DOHH2 (cell line): ENCODE results near the gene NF1.

Experiments
- H3F3A ChIP-seq: fragments of 200-600 bp; sonication (generic), shearing (Covaris generic); 2 replicates; pipeline ENCODE4 v1.6.0; 2016; ENCODE audit warnings: antibody characterized with exemption, mild to moderate bottlenecking; ENCODE audit not compliant: control insufficient read depth, insufficient read depth
- H3K27ac ChIP-seq: fragments of 200-600 bp; sonication (generic); 2 replicates; pipeline ENCODE4 v1.5.1; 2014; ENCODE audit warnings: low read depth, mild to moderate bottlenecking, low read length, moderate library complexity
- H3K27me3 ChIP-seq: fragments of 200-600 bp; sonication (generic); 2 replicates; pipeline ENCODE4 v1.6.1; 2014; ENCODE audit warnings: mild to moderate bottlenecking, low read length, mixed read lengths; ENCODE audit not compliant: control insufficient read depth
- H3K36me3 ChIP-seq: fragments of 200-600 bp; sonication (generic); 2 replicates; pipeline ENCODE4 v1.6.1; 2014; ENCODE audit warnings: mild to moderate bottlenecking, low read length, moderate library complexity, mixed read lengths; ENCODE audit not compliant: control insufficient read depth
- H3K4me1 ChIP-seq: fragments of 200-600 bp; sonication (generic); 2 replicates; pipeline ENCODE4 v1.6.1; 2014; ENCODE audit warnings: mild to moderate bottlenecking, low read length, mixed read lengths; ENCODE audit not compliant: control insufficient read depth
- H3K4me2 ChIP-seq: fragments of 200-600 bp; sonication (generic); 2 replicates; pipeline ENCODE4 v1.6.0; 2014; ENCODE audit warnings: mild to moderate bottlenecking, low read length, moderate library complexity
- H3K4me3 ChIP-seq: fragments of 200-600 bp; sonication (generic); 2 replicates; pipeline ENCODE4 v1.5.1; 2014; ENCODE audit warnings: mild to moderate bottlenecking, low read length, mixed read lengths
- H3K79me2 ChIP-seq: fragments of 200-600 bp; sonication (generic); 2 replicates; pipeline ENCODE4 v1.6.1; 2014; ENCODE audit warnings: mild to moderate bottlenecking, low read length, mixed read lengths; ENCODE audit not compliant: control insufficient read depth
- H3K9me2 ChIP-seq: fragments of 200-600 bp; sonication (generic); replicated peaks from 2 replicates; pipeline ENCODE4 v1.6.1; 2014; ENCODE audit warnings: mild to moderate bottlenecking, low read length, mixed read lengths; ENCODE audit not compliant: control insufficient read depth
- H3K9me3 ChIP-seq: fragments of 200-600 bp; sonication (generic); 2 replicates; pipeline ENCODE4 v1.6.1; 2014; ENCODE audit warnings: antibody characterized with exemption, low read length, mixed read lengths; ENCODE audit not compliant: control insufficient read depth, insufficient read depth
- H4K20me1 ChIP-seq: fragments of 200-600 bp; sonication (generic); 2 replicates; pipeline ENCODE4 v1.6.0; 2014; ENCODE audit warnings: low read depth, mild to moderate bottlenecking, antibody characterized with exemption, low read length, moderate library complexity; ENCODE audit not compliant: control insufficient read depth, insufficient read depth
- EZH2phosphoT487 ChIP-seq: fragments of 200-600 bp; sonication (generic); IDR thresholded peaks from 2 replicates; pipeline ENCODE4 v1.6.1; 2017; ENCODE audit warnings: borderline replicate concordance, mild to moderate bottlenecking, antibody characterized with exemption, low read length, moderate library complexity, mixed read lengths
- TF ChIP-seq, protein P1 (sequence below): fragments of 200-600 bp; sonication (generic); IDR thresholded peaks from one replicate; pipeline ENCODE4 v1.5.1; 2014; ENCODE audit warnings: antibody characterized with exemption, mild to moderate bottlenecking, low read depth, low read length; ENCODE audit not compliant: poor library complexity, severe bottlenecking

NF1 gene

DNA sequence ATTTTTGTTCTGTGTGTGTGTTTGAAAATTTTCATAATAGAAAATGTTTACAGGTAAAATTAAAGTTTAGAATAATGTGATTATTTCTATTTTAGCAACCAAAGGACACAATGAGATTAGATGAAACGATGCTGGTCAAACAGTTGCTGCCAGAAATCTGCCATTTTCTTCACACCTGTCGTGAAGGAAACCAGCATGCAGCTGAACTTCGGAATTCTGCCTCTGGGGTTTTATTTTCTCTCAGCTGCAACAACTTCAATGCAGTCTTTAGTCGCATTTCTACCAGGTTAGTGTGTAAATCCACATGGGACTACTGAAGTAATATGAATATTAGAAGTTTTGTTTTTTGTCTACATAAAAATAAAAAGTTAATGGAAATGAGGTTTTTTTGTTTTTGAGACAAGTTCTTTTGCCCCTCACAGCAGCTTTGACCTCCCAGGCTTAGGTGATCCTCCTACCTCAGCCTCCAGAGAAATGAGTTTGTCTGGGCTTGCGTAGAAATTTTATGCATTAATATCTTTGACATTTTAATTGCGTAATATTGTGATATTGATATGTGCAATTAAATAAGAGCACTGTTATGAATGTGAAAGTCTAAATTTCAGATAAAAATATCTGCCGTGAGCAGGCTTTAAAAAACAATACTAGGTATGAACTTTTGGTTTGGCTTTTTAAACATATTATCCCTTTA is 68.5 kb downstream of the NF1 start:
- Histone ChIP-seq H3K4me2 (no peak overlapping the region), H3F3A (peaks cover 3% of the 10 kb centered on the region), H3K27me3 (no peaks in the 10 kb centered on the region), H3K27ac (no peak overlapping the region), H3K36me3 (peaks cover 24% of the 10 kb centered on the region), H3K79me2 (no peaks in the 10 kb centered on the region), H3K9me3 (no peaks in the 10 kb centered on the region), H3K4me1 (no peaks in the 10 kb centered on the region), H3K4me3 (no peak overlapping the region), H3K9me2 (no peaks in the 10 kb centered on the region), H4K20me1 (no peaks in the 10 kb centered on the region)
- TF ChIP-seq EZH2phosphoT487, result no peak
- TF ChIP-seq, protein P1, sequence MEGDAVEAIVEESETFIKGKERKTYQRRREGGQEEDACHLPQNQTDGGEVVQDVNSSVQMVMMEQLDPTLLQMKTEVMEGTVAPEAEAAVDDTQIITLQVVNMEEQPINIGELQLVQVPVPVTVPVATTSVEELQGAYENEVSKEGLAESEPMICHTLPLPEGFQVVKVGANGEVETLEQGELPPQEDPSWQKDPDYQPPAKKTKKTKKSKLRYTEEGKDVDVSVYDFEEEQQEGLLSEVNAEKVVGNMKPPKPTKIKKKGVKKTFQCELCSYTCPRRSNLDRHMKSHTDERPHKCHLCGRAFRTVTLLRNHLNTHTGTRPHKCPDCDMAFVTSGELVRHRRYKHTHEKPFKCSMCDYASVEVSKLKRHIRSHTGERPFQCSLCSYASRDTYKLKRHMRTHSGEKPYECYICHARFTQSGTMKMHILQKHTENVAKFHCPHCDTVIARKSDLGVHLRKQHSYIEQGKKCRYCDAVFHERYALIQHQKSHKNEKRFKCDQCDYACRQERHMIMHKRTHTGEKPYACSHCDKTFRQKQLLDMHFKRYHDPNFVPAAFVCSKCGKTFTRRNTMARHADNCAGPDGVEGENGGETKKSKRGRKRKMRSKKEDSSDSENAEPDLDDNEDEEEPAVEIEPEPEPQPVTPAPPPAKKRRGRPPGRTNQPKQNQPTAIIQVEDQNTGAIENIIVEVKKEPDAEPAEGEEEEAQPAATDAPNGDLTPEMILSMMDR, result no peak

DNA sequence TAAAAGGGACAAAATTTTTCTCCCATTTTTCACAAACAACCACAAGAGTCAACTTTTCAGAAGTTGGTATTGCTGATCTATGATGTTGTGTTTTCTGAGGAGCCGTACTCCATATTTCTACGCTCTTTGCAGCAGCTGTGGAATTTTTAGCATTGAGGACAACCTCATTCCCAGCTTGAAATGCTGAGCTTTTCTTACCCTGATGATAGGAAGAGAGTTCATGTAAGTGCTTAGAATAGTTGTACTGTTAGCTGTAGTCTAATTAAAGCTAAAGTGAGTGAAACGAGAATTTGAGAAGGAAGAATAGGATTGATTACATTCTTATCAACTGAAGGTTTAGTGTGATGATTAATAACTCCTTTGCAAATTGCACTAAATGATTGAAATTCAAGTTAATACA is 72.3 kb downstream of the NF1 start:
- H3K27ac ChIP-seq, result no peak overlapping the region
- no peak overlapping the region for H3K4me2 ChIP-seq
- H3K9me2 ChIP-seq, result no peaks in the 10 kb centered on the region
- H3K9me3 ChIP-seq, result no peaks in the 10 kb centered on the region
- no peak overlapping the region for H3K4me3 ChIP-seq
- no peaks in the 10 kb centered on the region for H3F3A ChIP-seq
- TF ChIP-seq, protein P1, result no peak
- TF ChIP-seq EZH2phosphoT487, result no peak
- H3K79me2 ChIP-seq, result no peaks in the 10 kb centered on the region
- H4K20me1 ChIP-seq, result no peaks in the 10 kb centered on the region
- H3K27me3 ChIP-seq, result no peaks in the 10 kb centered on the region
- peaks cover 21% of the 10 kb centered on the region for H3K36me3 ChIP-seq
- H3K4me1 ChIP-seq, result no peaks in the 10 kb centered on the region

DNA sequence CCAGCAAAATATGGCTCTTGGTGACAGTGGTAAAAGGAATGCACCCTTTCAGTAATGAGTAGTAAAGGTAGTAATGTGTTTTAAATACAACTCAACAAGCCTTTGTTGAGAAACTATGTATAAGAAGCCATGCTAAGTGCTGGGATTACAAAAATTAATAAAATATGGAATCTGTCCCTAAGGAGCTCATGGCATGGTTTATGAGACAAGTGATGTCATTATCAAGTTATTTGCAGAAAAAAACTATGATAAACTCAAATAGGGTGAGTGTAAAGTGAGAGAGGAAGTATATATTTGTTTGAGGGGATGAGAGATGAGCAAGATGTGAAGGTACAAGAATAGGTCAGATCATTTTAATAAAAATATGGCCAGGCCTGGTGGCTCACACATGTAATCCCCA is 76.9 kb downstream of the NF1 start:
- Histone ChIP-seq H3K27me3 (no peaks in the 10 kb centered on the region), H3K9me3 (no peaks in the 10 kb centered on the region), H3K4me2 (no peak overlapping the region), H4K20me1 (no peaks in the 10 kb centered on the region), H3K9me2 (no peaks in the 10 kb centered on the region), H3K27ac (no peak overlapping the region), H3K4me3 (no peak overlapping the region), H3K4me1 (no peaks in the 10 kb centered on the region), H3K36me3 (peaks cover 7% of the 10 kb centered on the region), H3K79me2 (no peaks in the 10 kb centered on the region), H3F3A (no peaks in the 10 kb centered on the region)
- TF ChIP-seq, protein P1, result no peak
- no peak for TF ChIP-seq EZH2phosphoT487
